ENCODE results near the gene AVEN.
"Not testable (repeated sequence)": the region's sequence is repeated elsewhere in the genome, so short reads cannot be mapped to it uniquely, and the experiment has no call there.

DNA sequence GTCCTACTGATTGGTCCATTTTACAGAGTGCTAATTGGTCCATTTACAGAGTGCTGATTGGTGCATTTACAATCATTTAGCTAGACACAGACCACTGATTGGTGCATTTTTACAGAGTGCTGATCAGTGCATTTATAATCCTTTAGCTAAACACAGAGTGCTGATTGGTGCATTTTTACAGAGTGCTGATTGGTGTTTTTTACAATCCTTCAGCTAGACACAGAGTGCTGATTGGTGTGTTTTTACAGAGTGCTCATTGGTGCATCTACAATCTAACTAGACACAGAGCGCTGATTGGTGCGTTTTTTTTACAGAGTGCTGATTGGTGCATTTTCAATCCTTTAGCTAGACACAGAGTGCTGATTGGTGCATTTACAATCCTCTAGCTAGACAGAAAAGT is 20.3 kb downstream of the AVEN start:
- TF ChIP-seq EZH2phosphoT487 (IDR thresholded peaks at IDR 0.05; ENCODE audit: borderline replicate concordance, low read length): not testable (repeated sequence)
- TF ChIP-seq, protein P1, sequence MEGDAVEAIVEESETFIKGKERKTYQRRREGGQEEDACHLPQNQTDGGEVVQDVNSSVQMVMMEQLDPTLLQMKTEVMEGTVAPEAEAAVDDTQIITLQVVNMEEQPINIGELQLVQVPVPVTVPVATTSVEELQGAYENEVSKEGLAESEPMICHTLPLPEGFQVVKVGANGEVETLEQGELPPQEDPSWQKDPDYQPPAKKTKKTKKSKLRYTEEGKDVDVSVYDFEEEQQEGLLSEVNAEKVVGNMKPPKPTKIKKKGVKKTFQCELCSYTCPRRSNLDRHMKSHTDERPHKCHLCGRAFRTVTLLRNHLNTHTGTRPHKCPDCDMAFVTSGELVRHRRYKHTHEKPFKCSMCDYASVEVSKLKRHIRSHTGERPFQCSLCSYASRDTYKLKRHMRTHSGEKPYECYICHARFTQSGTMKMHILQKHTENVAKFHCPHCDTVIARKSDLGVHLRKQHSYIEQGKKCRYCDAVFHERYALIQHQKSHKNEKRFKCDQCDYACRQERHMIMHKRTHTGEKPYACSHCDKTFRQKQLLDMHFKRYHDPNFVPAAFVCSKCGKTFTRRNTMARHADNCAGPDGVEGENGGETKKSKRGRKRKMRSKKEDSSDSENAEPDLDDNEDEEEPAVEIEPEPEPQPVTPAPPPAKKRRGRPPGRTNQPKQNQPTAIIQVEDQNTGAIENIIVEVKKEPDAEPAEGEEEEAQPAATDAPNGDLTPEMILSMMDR (IDR thresholded peaks at IDR 0.05; ENCODE audit: low read depth, low read length, poor library complexity, severe bottlenecking): not testable (repeated sequence)
